HG03521 (cell line): ENCODE data around the gene TNK1.
A peak's percentile ranks its signal among the peaks of the same experiment; 100 is the strongest.

Experiments used
- ATAC-seq: cut with Tn5 transposase; IDR thresholded peaks from one replicate; pipeline ENCODE4 v1.9.1; 2021; ENCODE audit warnings: mild to moderate bottlenecking, moderate library complexity; ENCODE audit not compliant: unreplicated experiment

The TNK1 gene

DNA sequence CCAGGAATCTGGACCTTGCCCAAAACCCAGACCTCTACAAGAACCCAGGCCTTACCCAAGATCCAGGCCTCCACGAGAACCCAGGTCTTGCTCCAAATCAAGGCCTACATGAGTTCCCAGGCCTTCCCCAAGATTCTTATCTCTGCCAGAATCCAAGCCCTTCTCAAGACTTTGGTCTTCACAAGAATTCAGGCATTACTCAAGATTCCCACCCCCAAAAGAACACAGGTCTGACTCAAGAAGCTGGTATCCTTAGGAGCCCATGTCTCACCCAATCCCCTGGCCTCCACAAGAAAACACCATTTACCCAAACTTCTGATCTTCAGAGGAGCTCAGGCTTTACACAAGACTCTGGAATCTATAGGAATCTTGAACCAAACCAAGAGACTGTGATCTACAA is 50.3 kb downstream of the TNK1 start:
- ATAC-seq = no peak

DNA sequence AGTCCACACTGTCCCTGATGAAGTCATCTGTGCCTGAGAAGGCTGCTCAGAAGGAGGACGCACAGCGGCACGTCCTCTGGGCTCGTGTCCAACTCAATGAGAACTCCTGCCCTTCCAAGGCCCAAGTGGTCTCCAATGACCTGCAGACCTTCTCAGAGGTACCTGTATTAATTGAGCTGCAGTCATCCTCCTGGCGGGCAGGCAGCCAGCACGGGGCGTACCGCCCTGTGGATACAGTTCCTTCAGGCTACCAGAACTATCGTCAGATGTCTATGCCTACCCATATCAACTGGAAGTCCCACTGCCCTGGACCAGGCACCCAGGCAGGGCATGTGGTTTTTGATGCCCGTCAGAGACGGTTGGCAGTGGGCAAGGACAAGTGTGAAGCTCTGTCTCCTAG is 51.4 kb downstream of the TNK1 start:
- no peak for ATAC-seq

DNA sequence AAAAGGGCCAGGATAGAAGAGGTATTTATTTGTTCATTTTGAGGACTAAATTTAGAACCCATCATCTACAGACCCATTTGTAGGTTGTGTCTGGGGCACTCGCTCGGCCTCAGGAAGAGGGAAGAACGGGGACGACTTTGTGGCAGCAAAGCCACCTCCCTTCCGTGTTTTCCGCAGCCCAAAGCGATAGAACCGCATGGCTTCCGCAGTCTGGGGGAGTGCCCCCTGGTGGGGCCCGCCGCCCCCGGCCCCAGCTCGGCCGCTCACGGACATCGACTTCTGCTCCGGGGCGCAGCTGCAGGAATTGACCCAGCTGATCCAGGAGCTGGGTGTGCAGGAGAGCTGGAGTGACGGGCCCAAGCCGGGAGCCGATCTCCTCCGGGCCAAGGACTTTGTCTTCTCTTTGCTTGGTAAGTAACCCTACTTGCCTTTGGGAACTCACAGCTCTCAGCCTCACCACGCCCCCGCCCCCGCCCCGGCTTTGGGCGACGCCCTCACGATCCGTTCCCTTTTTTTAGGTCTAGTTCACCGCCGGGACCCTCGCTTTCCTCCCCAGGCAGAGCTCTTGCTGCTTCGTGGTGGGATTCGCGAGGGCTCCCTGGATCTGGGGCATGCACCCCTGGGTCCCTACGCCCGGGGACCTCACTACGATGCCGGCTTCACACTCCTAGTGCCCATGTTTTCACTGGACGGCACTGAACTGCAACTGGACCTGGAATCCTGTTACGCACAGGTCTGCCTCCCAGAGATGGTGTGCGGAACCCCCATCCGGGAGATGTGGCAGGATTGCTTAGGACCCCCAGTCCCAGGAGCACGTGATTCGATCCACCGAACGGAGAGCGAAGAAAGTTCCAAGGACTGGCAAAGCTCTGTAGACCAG is 55.0 kb downstream of the TNK1 start:
- ATAC-seq = peak; percentile 9

DNA sequence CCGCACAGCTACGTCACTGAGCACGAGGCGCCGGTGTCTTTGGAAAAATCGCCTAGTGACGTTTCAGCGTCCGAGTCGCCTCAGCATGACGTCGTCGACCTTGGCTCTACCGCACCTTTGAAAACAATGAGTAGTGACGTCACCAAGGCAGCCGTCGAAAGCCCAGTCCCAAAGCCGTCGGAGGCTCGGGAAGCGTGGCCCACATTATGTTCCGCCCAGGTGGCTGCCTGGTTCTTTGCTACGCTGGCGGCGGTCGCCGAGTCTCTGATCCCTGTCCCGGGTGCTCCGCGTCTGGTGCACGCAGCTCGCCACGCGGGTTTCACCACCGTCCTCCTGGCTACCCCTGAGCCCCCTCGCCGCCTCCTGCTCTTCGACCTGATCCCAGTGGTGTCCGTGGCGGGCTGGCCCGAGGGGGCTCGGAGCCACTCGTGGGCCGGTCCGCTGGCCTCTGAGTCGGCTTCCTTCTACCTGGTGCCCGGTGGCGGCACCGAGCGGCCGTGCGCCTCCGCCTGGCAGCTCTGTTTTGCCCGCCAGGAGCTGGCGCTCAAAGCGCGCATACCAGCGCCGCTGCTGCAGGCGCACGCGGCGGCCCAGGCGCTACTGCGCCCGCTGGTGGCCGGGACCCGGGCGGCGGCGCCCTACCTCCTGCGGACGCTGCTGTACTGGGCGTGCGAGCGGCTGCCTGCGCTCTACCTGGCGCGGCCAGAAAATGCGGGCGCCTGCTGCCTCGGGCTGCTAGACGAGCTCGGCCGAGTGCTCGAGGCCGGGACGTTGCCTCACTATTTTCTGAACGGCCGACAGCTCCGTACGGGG is 55.9 kb downstream of the TNK1 start:
- ATAC-seq = peak; percentile 35

DNA sequence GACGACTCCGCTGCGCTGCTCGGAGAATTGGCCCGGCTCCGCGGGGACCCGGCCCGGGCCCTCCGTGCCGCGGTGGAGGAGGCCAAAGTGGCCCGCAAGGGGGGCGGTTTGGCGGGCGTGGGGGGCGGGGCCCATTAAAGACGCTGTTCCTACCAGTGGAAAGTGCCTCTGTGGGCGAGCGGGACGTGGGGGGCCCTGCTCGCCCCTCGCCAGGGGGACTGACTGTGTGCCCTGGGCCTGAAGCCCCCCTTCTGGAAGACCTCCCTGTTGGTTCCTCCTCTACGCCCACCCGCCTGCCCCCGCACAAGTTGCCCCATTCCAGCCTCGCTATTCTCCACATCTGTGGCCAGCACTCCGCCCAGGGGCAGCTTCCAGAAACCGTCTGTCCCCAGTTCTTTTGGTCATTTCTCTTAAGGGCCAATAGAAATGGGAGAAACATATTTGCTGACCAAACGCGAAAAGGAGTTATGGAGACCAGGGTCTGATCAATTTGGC is 56.5 kb downstream of the TNK1 start:
- ATAC-seq = no peak

DNA sequence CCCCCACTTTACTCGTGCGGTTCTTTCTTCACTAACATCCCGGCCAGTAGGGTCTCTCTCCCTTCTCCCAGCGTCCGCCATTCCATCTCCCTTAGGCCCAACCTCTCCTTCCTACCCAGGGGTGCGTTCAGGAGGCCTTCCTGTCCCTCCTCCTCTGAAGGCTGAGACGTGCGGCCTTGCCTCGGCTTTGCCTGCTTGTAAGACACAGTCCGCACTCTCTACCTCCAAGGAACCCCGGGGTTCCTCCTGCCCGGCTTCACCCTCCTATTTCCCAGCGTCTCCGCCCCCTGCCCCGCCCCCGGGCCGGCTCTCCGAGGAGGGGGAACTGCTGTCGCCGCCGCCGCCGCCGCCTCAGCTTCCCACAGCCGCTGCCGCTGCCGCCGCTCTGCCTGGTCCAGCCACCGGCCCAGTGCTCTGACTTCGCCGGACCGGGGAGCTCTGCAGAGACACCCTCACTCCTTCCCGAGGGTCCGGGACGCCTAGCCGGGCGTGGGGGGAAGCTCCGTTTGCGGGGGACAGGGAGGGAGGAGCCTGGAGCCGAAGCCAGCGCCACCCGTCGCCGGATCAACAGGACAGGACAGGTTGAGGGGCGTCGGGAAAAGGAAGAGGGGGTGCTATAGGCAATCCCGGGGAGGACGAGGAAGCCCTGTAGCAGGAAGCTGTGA is 57.2 kb downstream of the TNK1 start:
- ATAC-seq = no peak

DNA sequence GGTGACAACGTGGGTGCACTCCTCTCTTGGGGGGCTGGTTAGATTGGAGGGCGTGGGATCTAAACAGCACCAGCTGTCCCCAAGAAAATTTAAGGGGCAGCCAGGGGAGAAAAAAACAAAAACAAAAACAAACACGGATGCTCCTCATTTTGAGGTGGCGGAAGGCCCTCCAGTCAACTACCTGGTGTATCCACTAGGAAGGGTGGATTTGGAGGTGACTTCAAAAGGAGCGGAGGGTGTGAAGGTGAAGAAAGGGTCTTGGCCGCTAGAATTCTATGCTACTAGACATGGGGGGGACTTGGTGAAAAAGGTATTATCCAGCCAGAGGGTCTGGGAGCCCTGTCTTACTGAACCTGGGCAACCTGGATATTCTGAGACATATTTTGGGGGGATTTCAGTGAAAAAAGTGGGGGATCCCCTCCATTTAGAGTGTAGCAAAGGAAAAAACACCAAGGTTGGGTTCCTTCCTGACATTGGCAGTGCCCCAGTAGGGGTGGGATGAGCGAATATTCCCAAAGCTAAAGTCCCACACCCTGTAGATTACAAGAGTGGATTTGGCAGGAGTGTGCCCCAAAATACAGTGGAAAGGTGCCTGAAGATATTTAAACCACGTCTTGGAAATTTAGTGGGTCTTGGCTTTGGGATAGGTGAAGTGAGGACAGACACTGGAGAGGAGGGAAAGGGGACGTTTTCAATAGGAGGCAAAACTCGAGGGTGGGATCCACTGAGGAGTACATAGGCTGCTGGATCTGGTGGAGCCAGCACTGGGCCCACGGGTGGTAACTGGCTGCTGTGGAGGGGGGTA is 58.0 kb downstream of the TNK1 start:
- no peak for ATAC-seq
